ENCODE results near the gene DCDC1.

Gene DCDC1

GRCh38 chr11:31415435-31415834, 45.9 kb upstream of the DCDC1 start:
- no peak overlapping the region for H3K4me2 ChIP-seq (ENCODE audit: low read length)
- no peak overlapping the region for H3K56ac ChIP-seq (ENCODE audit: low read length)
- no peak overlapping the region for H2AK5ac ChIP-seq (ENCODE audit: low read length)
- no peak overlapping the region for H3K9ac ChIP-seq (ENCODE audit: low read length)
- H3K27me3 ChIP-seq (ENCODE audit: insufficient read depth, low read length, poor library complexity): no peaks in the 10 kb centered on the region
- H3K18ac ChIP-seq (ENCODE audit: low read length): no peak overlapping the region
- H3K79me2 ChIP-seq (ENCODE audit: control insufficient read depth, insufficient read depth, low read length): no peaks in the 10 kb centered on the region
- peaks cover 1% of the 10 kb centered on the region for H3K4me1 ChIP-seq (ENCODE audit: control insufficient read depth, low read depth, low read length)
- no peak overlapping the region for H3K4me3 ChIP-seq (ENCODE audit: low read length)
- H3K4ac ChIP-seq (ENCODE audit: low read depth, low read length): no peak overlapping the region
- no peak overlapping the region for H2BK5ac ChIP-seq (ENCODE audit: low read length)
- no peaks in the 10 kb centered on the region for H3K36me3 ChIP-seq (ENCODE audit: control insufficient read depth, insufficient read depth, low read length)
- no peak overlapping the region for H4K5ac ChIP-seq (ENCODE audit: low read length)
- no peak overlapping the region for H3K23ac ChIP-seq (ENCODE audit: low read length)
- no peak overlapping the region for H2BK15ac ChIP-seq (replicated peaks; ENCODE audit: low read depth)
- H3K79me1 ChIP-seq (ENCODE audit: low read length): no peaks in the 10 kb centered on the region
- WGBS (ENCODE audit: extremely low coverage, insufficient coverage, low lambda C conversion rate): no CpG with 5 or more reads among the region's 4 CpGs
- no peak overlapping the region for H3K27ac ChIP-seq (ENCODE audit: low read depth, low read length)
- H2BK120ac ChIP-seq (ENCODE audit: low read depth, low read length): no peak overlapping the region
- no peak overlapping the region for H4K8ac ChIP-seq (ENCODE audit: low read depth, low read length)
- no peak for DNase-seq

GRCh38 chr11:31414338-31414737, 44.8 kb upstream of the DCDC1 start:
- no peak overlapping the region for H3K18ac ChIP-seq (ENCODE audit: low read length)
- WGBS (ENCODE audit: extremely low coverage, insufficient coverage, low lambda C conversion rate): 100% methylated on average over 1 of the region's 3 CpGs
- no peaks in the 10 kb centered on the region for H3K79me2 ChIP-seq (ENCODE audit: control insufficient read depth, insufficient read depth, low read length)
- H2BK15ac ChIP-seq (replicated peaks; ENCODE audit: low read depth): no peak overlapping the region
- H3K23ac ChIP-seq (ENCODE audit: low read length): no peak overlapping the region
- H3K9ac ChIP-seq (ENCODE audit: low read length): no peak overlapping the region
- no peak overlapping the region for H2AK5ac ChIP-seq (ENCODE audit: low read length)
- H3K4me3 ChIP-seq (ENCODE audit: low read length): no peak overlapping the region
- no peaks in the 10 kb centered on the region for H3K27me3 ChIP-seq (ENCODE audit: insufficient read depth, low read length, poor library complexity)
- no peak overlapping the region for H4K5ac ChIP-seq (ENCODE audit: low read length)
- H3K56ac ChIP-seq (ENCODE audit: low read length): no peak overlapping the region
- H4K8ac ChIP-seq (ENCODE audit: low read depth, low read length): no peak overlapping the region
- no peak for DNase-seq
- no peak overlapping the region for H2BK120ac ChIP-seq (ENCODE audit: low read depth, low read length)
- H3K36me3 ChIP-seq (ENCODE audit: control insufficient read depth, insufficient read depth, low read length): no peaks in the 10 kb centered on the region
- peaks cover 1% of the 10 kb centered on the region for H3K4me1 ChIP-seq (ENCODE audit: control insufficient read depth, low read depth, low read length)
- no peak overlapping the region for H3K27ac ChIP-seq (ENCODE audit: low read depth, low read length)
- H3K79me1 ChIP-seq (ENCODE audit: low read length): no peaks in the 10 kb centered on the region
- no peak overlapping the region for H3K4ac ChIP-seq (ENCODE audit: low read depth, low read length)
- H3K4me2 ChIP-seq (ENCODE audit: low read length): no peak overlapping the region
- H2BK5ac ChIP-seq (ENCODE audit: low read length): no peak overlapping the region

DNA sequence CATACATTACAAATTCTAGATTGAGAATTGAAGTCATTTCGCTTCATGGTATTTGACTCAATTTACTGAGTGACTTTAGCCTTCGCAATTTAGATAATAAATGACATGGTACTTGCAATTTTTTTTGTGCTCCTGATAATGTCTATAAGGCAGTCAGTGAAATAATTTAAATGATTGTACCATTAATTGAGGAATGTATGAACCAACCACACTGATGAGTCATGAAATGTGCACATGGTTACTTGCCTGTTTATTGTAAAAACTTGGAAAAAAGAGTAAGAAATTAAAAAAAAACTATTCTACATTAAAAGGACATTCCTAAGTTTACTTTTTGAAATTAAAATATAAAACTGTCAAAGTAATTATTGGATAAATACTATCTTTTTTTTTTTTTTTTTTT, 43.4 kb upstream of the DCDC1 start:
- H2BK15ac ChIP-seq (replicated peaks; ENCODE audit: low read depth): no peak overlapping the region
- no peak overlapping the region for H2BK120ac ChIP-seq (ENCODE audit: low read depth, low read length)
- H3K56ac ChIP-seq (ENCODE audit: low read length): no peak overlapping the region
- no peak overlapping the region for H3K18ac ChIP-seq (ENCODE audit: low read length)
- no peak overlapping the region for H3K4me2 ChIP-seq (ENCODE audit: low read length)
- H3K27me3 ChIP-seq (ENCODE audit: insufficient read depth, low read length, poor library complexity): no peaks in the 10 kb centered on the region
- WGBS (ENCODE audit: extremely low coverage, insufficient coverage, low lambda C conversion rate): no CpG with 5 or more reads among the region's 2 CpGs
- H2BK5ac ChIP-seq (ENCODE audit: low read length): no peak overlapping the region
- no peak overlapping the region for H3K4me3 ChIP-seq (ENCODE audit: low read length)
- no peak overlapping the region for H4K5ac ChIP-seq (ENCODE audit: low read length)
- no peak overlapping the region for H3K4ac ChIP-seq (ENCODE audit: low read depth, low read length)
- no peaks in the 10 kb centered on the region for H3K36me3 ChIP-seq (ENCODE audit: control insufficient read depth, insufficient read depth, low read length)
- H3K79me1 ChIP-seq (ENCODE audit: low read length): no peaks in the 10 kb centered on the region
- no peak overlapping the region for H4K8ac ChIP-seq (ENCODE audit: low read depth, low read length)
- H3K79me2 ChIP-seq (ENCODE audit: control insufficient read depth, insufficient read depth, low read length): no peaks in the 10 kb centered on the region
- no peak for DNase-seq
- no peak overlapping the region for H2AK5ac ChIP-seq (ENCODE audit: low read length)
- peaks cover 1% of the 10 kb centered on the region for H3K4me1 ChIP-seq (ENCODE audit: control insufficient read depth, low read depth, low read length)
- no peak overlapping the region for H3K9ac ChIP-seq (ENCODE audit: low read length)
- no peak overlapping the region for H3K27ac ChIP-seq (ENCODE audit: low read depth, low read length)
- H3K23ac ChIP-seq (ENCODE audit: low read length): no peak overlapping the region

DNA sequence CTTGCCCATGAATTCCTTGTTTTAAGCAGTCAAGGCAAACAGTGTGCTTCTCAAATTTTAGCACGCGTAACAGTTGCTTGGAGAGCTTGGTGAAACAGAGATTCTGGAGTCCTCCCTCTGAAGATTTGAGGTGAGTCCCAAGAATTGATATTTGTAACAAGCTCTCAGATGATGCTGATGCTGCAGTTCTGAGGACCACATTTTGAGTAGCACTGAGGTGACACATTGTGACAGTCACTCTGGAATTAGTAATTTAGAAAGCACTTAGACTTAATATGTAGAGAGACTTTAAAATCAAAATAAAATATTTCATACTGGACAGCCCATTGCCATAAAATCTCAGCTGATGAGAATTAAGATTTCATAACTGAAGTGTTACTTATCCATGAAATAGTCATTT, 38.7 kb upstream of the DCDC1 start:
- H4K8ac ChIP-seq (ENCODE audit: low read depth, low read length): no peak overlapping the region
- H3K23ac ChIP-seq (ENCODE audit: low read length): no peak overlapping the region
- H4K5ac ChIP-seq (ENCODE audit: low read length): no peak overlapping the region
- no peak overlapping the region for H3K4me3 ChIP-seq (ENCODE audit: low read length)
- H3K9ac ChIP-seq (ENCODE audit: low read length): no peak overlapping the region
- H3K56ac ChIP-seq (ENCODE audit: low read length): no peak overlapping the region
- no peaks in the 10 kb centered on the region for H3K36me3 ChIP-seq (ENCODE audit: control insufficient read depth, insufficient read depth, low read length)
- H3K4ac ChIP-seq (ENCODE audit: low read depth, low read length): no peak overlapping the region
- H2BK5ac ChIP-seq (ENCODE audit: low read length): no peak overlapping the region
- no peak overlapping the region for H3K18ac ChIP-seq (ENCODE audit: low read length)
- no peaks in the 10 kb centered on the region for H3K27me3 ChIP-seq (ENCODE audit: insufficient read depth, low read length, poor library complexity)
- H3K4me2 ChIP-seq (ENCODE audit: low read length): no peak overlapping the region
- no peaks in the 10 kb centered on the region for H3K79me2 ChIP-seq (ENCODE audit: control insufficient read depth, insufficient read depth, low read length)
- DNase-seq: no peak
- no peak overlapping the region for H3K27ac ChIP-seq (ENCODE audit: low read depth, low read length)
- H3K4me1 ChIP-seq (ENCODE audit: control insufficient read depth, low read depth, low read length): no peaks in the 10 kb centered on the region
- H2BK120ac ChIP-seq (ENCODE audit: low read depth, low read length): no peak overlapping the region
- H3K79me1 ChIP-seq (ENCODE audit: low read length): no peaks in the 10 kb centered on the region
- WGBS (ENCODE audit: extremely low coverage, insufficient coverage, low lambda C conversion rate): no CpG with 5 or more reads among the region's 2 CpGs
- no peak overlapping the region for H2AK5ac ChIP-seq (ENCODE audit: low read length)
- no peak overlapping the region for H2BK15ac ChIP-seq (replicated peaks; ENCODE audit: low read depth)

GRCh38 chr11:31404614-31405013, 35.1 kb upstream of the DCDC1 start:
- no peak overlapping the region for H4K5ac ChIP-seq (ENCODE audit: low read length)
- no peaks in the 10 kb centered on the region for H3K4me1 ChIP-seq (ENCODE audit: control insufficient read depth, low read depth, low read length)
- H3K27ac ChIP-seq (ENCODE audit: low read depth, low read length): no peak overlapping the region
- no peak overlapping the region for H2BK120ac ChIP-seq (ENCODE audit: low read depth, low read length)
- H3K36me3 ChIP-seq (ENCODE audit: control insufficient read depth, insufficient read depth, low read length): no peaks in the 10 kb centered on the region
- no peak overlapping the region for H2AK5ac ChIP-seq (ENCODE audit: low read length)
- H2BK15ac ChIP-seq (replicated peaks; ENCODE audit: low read depth): no peak overlapping the region
- H4K8ac ChIP-seq (ENCODE audit: low read depth, low read length): no peak overlapping the region
- H3K18ac ChIP-seq (ENCODE audit: low read length): no peak overlapping the region
- H3K79me2 ChIP-seq (ENCODE audit: control insufficient read depth, insufficient read depth, low read length): no peaks in the 10 kb centered on the region
- no peak overlapping the region for H3K23ac ChIP-seq (ENCODE audit: low read length)
- no peak for DNase-seq
- H3K79me1 ChIP-seq (ENCODE audit: low read length): no peaks in the 10 kb centered on the region
- H3K27me3 ChIP-seq (ENCODE audit: insufficient read depth, low read length, poor library complexity): no peaks in the 10 kb centered on the region
- no peak overlapping the region for H3K9ac ChIP-seq (ENCODE audit: low read length)
- no peak overlapping the region for H3K4me3 ChIP-seq (ENCODE audit: low read length)
- H2BK5ac ChIP-seq (ENCODE audit: low read length): no peak overlapping the region
- no peak overlapping the region for H3K4ac ChIP-seq (ENCODE audit: low read depth, low read length)
- H3K56ac ChIP-seq (ENCODE audit: low read length): no peak overlapping the region
- H3K4me2 ChIP-seq (ENCODE audit: low read length): no peak overlapping the region

DNA sequence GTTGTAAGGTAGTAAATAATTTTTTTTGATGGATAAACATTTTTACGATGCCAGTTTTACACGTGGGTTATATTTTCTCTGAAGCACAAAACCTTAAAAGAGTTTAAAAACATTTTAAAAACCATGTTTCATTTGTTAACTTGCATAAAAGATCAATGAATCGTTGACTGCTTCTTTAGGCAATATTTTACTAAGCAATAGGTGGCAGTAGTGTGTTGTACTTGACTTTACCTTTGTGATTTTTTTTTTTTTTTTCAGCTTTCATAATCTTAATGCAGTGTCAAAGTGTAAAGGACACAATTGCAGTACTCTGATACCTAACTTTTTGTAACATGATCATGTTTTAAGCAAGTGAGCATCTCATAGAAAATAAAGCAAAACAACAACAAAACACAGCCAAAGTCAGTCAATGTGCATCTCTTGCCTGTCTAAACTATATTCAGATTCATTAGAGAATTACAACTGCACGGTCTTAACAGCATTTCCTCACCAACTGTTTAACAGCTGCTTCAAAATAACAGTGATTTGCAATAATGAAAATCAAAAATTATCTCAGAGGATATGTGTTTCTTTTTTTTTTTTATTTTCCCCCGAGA, 27.8 kb upstream of the DCDC1 start:
- DNase-seq: peak; percentile 18
- no peak overlapping the region for H3K9ac ChIP-seq (ENCODE audit: low read length)
- no peaks in the 10 kb centered on the region for H3K79me1 ChIP-seq (ENCODE audit: low read length)
- H3K4me2 ChIP-seq (ENCODE audit: low read length): no peak overlapping the region
- H4K5ac ChIP-seq (ENCODE audit: low read length): no peak overlapping the region
- H3K23ac ChIP-seq (ENCODE audit: low read length): no peak overlapping the region
- no CpG with 5 or more reads among the region's 5 CpGs for WGBS (ENCODE audit: extremely low coverage, insufficient coverage, low lambda C conversion rate)
- no peak overlapping the region for H3K27ac ChIP-seq (ENCODE audit: low read depth, low read length)
- H2AK5ac ChIP-seq (ENCODE audit: low read length): no peak overlapping the region
- H2BK15ac ChIP-seq (replicated peaks; ENCODE audit: low read depth): no peak overlapping the region
- no peak overlapping the region for H4K8ac ChIP-seq (ENCODE audit: low read depth, low read length)
- no peak overlapping the region for H3K18ac ChIP-seq (ENCODE audit: low read length)
- no peaks in the 10 kb centered on the region for H3K27me3 ChIP-seq (ENCODE audit: insufficient read depth, low read length, poor library complexity)
- H3K4ac ChIP-seq (ENCODE audit: low read depth, low read length): no peak overlapping the region
- no peaks in the 10 kb centered on the region for H3K36me3 ChIP-seq (ENCODE audit: control insufficient read depth, insufficient read depth, low read length)
- no peak overlapping the region for H2BK5ac ChIP-seq (ENCODE audit: low read length)
- no peak overlapping the region for H2BK120ac ChIP-seq (ENCODE audit: low read depth, low read length)
- H3K4me3 ChIP-seq (ENCODE audit: low read length): no peak overlapping the region
- H3K79me2 ChIP-seq (ENCODE audit: control insufficient read depth, insufficient read depth, low read length): no peaks in the 10 kb centered on the region
- no peaks in the 10 kb centered on the region for H3K4me1 ChIP-seq (ENCODE audit: control insufficient read depth, low read depth, low read length)
- H3K56ac ChIP-seq (ENCODE audit: low read length): no peak overlapping the region
